GM12872 (cell line): ENCODE data around the gene TSPAN1.
A peak's percentile ranks its signal among the peaks of the same experiment; 100 is the strongest.

Source experiments
- TF ChIP-seq, protein P1 (sequence below): IDR thresholded peaks from 3 replicates; pipeline ENCODE4 v1.5.1; 2011; ENCODE audit warnings: low read depth, mild to moderate bottlenecking, low read length, moderate library complexity; ENCODE audit not compliant: insufficient read depth

TSPAN1 gene

DNA sequence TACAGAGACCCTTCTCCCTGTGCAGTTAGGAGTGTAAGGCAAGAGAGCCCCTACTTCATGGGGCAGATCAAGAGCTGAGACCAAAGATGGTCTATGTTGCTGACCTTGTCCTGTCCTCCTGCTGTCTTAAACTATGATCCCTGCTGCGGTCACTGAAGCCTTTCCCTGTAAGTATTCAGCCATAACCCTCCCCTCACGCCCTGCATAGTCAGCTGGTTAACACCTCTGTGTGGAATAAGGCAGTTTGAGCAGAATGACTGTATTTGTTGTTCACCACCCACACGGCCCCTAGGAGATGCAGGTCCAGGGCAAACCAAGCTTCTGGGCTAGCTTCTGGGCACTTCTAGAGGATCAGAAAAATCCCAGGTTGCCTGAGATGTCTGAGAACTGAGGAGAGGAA, 356 bp downstream of the TSPAN1 start:
- TF ChIP-seq, protein P1, sequence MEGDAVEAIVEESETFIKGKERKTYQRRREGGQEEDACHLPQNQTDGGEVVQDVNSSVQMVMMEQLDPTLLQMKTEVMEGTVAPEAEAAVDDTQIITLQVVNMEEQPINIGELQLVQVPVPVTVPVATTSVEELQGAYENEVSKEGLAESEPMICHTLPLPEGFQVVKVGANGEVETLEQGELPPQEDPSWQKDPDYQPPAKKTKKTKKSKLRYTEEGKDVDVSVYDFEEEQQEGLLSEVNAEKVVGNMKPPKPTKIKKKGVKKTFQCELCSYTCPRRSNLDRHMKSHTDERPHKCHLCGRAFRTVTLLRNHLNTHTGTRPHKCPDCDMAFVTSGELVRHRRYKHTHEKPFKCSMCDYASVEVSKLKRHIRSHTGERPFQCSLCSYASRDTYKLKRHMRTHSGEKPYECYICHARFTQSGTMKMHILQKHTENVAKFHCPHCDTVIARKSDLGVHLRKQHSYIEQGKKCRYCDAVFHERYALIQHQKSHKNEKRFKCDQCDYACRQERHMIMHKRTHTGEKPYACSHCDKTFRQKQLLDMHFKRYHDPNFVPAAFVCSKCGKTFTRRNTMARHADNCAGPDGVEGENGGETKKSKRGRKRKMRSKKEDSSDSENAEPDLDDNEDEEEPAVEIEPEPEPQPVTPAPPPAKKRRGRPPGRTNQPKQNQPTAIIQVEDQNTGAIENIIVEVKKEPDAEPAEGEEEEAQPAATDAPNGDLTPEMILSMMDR, result no peak

DNA sequence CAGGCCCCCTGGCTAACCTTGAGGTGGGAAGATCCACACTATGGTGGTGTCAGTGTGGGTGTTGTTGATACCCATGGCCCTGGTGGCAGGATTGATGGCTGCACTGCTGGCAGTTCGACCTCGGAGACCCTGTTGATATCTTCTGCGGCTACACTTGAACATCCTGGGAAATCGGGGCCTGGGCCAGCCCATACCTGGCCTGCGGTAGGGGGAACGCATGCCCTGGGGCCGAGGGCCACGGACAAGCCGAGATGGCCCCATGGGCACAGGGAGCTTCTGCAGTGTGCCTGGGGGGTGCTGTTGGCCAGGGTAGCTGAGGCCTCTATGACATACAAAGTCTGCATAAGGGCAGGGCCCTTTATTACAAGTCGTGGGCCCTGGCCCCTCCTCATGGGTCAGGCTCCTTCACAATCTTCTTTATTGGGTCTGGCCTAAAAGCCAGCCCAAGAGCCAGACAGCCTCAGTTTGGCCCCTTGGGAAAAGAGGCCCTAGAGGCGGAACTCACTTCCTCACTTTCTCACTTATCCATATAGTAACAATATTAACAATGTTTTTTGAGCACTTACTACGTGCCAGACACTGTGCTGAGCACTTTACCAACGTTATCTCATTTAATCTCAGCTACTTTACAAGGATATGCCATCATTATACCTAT, 1.5 kb downstream of the TSPAN1 start, which contains the start of gene P3R3URF:
TSS of gene P3R3URF (minus strand) at position 278 of the 655 bp plus-strand sequence. CDS start at position 261, 17 bp downstream.
- TF ChIP-seq, protein P1, result no peak

- TF ChIP-seq, protein P1, result peak; percentile 80
Observed at GRCh38 chr1:46179138-46180081, 4.5 kb downstream of the TSPAN1 start.

DNA sequence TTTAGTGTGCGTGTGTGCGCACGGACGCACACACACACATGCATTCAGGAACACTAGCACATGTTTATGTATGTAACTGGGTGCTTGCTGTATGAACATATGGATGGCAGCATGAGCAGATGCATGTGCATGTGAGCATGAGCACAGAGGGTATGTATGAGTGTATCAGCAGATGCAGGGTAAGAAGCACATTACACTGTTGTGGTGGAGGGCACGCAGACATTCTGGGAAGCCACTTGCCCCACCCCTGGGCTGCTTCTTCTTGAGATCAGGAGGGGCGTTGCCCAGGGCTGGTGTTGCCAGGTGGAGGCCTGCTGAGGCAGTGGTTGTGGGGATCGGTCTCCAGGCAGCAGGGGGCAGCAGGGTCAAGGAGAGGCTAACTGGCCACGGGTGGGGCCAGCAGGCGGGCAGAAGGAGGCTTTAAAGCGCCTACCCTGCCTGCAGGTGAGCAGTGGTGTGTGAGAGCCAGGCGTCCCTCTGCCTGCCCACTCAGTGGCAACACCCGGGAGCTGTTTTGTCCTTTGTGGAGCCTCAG, 5.3 kb downstream of the TSPAN1 start:
- TF ChIP-seq, protein P1, result peak; percentile 39; the same call in 2 of the 3 replicates

GRCh38 chr1:46181343-46182260, 6.7 kb downstream of the TSPAN1 start:
- TF ChIP-seq, protein P1, result no peak

DNA sequence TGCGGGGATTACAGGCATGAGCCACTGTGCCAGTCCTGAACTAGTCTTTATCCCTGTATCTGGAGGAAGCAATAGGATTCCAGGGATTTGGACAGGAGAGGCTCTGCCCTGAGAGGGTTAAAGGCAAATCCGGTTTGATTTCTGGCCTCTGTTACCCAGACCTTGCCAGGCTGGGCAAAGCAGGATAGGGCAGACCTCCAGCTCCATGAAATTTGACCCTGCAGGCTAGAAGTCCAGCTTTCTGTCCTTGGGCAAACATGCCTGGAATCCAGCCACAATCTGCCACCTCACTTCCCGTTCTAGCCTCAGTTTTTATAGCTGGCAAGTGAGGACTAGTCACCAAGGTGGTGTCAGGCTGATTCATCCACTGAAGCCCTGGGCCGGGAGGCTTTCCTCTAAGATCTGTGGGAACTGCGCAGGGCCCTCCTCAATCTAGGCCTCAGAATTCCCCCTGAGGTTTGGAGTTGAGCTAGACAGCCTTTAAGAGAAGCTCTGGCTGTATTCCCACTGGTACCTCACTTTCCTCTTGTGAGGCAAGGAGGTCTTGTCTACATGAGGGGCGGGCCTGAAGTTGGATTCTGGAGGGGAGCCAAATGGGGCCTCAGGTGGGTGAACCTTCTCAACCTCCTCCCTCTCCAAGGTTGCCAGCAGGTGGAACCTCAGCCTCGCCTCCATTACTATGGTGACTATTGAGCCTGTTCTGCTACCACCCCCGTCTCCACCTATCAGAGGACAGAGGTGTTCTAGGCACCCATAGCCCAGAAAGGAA, 8.4 kb downstream of the TSPAN1 start:
- TF ChIP-seq, protein P1, result no peak
